Skeletal muscle cell (primary cell): Measurements from ENCODE around the gene NRN1L.
A peak's percentile ranks its signal among the peaks of the same experiment; 100 is the strongest.

ENCODE experiments used
- DNase-seq: peaks from one replicate; pipeline ENCODE4 v3.0.0-alpha.2; 2010; ENCODE audit warnings: low read depth
- H3K4me3 ChIP-seq: 2 replicates; pipeline ENCODE4 v1.5.1; 2011; ENCODE audit warnings: low read depth, mild to moderate bottlenecking, control low read depth, low read length, moderate library complexity

NRN1L gene

DNA sequence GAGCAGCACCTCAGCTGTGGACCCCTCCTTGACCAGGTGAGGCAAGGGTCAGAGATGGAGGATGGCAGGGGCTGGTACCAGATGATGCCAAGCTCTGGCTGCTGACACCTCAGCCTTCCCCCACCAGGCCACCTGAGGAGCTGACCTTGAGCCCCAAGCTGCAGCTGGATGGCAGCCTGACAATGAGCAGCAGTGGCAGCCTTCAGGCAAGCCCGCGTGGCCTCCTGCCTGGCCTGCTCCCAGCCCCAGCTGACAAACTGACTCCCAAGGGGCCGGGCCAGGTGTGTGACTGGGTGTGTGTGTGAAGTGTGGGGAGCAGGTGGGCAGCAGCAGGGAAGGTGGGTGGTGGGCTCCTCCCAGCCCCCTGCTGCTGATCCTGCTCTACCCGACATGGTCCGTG lies 4.7 kb upstream of the NRN1L start:
- H3K4me3 ChIP-seq, result no peak overlapping the region
- DNase-seq, result no peak

DNA sequence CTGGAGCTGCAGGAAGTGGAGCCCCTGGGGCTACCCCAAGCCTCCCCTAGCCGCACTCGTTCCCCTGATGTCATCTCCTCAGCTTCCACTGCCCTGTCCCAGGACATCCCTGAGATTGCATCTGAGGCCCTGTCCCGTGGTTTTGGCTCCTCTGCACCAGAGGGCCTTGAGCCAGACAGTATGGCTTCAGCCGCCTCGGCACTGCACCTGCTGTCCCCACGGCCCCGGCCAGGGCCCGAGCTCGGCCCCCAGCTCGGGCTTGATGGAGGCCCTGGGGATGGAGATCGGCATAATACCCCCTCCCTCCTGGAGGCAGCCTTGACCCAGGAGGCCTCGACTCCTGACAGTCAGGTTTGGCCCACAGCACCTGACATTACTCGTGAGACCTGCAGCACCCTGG lies 4.1 kb upstream of the NRN1L start:
- no peak overlapping the region for H3K4me3 ChIP-seq
- no peak for DNase-seq

DNA sequence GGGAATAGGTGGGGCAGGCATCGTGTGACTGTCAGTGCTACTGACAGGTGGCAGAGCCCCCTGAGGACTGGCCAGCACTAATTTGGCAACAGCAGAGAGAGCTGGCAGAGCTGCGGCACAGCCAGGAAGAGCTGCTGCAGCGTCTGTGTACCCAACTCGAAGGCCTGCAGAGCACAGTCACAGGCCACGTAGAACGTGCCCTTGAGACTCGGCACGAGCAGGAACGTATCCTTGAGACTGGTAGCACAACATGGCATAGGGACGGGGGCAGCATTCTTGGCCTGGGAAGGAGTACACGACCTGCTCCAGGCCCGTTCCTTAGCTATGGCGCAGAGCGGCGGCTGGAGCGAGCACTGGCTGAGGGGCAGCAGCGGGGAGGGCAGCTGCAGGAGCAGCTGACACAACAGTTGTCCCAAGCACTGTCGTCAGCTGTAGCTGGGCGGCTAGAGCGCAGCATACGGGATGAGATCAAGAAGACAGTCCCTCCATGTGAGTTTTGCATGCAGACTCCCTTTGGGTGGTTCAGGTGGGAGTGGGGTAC lies 3.0 kb upstream of the NRN1L start:
- H3K4me3 ChIP-seq, result no peak overlapping the region
- no peak for DNase-seq

DNA sequence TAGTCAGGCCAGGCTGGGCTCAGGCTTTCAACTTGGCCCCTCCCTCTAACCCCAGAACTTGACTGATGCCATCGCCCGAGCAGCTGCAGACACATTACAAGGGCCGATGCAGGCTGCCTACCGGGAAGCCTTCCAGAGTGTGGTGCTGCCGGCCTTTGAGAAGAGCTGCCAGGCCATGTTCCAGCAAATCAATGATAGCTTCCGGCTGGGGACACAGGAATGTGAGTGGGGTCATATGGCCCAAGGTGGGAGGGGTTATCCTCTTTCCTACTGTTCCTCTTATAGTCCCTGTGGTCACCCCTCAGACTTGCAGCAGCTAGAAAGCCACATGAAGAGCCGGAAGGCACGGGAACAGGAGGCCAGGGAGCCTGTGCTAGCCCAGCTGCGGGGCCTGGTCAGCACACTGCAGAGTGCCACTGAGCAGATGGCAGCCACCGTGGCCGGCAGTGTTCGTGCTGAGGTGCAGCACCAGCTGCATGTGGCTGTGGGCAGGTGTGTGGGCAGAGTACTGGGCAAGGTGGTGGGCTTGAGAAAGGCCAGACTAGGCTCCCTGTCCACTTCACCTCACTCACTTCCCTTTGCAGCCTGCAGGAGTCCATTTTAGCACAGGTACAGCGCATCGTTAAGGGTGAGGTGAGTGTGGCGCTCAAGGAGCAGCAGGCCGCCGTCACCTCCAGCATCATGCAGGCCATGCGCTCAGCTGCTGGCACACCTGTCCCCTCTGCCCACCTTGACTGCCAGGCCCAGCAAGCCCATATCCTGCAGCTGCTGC lies 2.1 kb upstream of the NRN1L start:
- no peak overlapping the region for H3K4me3 ChIP-seq
- DNase-seq, result peak; percentile 47

DNA sequence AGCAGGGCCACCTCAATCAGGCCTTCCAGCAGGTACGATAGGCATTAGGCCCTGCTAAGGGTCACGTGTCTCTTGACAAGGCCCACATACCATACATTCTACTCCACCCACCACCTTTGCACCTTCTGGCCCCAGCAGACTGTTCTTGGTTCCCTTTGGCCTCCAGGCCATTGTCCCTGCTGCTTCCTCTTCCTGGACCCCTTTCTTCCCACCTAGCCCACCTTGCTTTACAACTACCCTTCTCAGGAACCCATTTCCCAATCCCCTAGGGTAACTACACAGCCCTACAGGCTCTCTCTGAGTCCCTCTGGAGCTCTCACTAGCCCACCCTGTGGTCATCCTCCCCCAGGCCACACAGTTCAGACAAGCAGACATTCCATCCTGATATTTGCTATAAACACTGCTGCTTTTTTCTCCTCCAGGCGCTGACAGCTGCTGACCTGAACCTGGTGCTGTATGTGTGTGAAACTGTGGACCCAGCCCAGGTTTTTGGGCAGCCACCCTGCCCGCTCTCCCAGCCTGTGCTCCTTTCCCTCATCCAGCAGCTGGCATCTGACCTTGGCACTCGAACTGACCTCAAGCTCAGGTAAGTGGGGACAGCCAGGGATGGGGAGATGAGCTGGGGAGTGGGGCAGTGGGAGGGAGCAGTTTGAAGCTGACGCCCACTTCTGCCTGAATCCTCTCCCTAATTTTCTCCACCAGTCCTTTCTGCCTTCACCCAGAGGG lies 1.4 kb upstream of the NRN1L start:
- H3K4me3 ChIP-seq, result no peak overlapping the region
- DNase-seq, result no peak

DNA sequence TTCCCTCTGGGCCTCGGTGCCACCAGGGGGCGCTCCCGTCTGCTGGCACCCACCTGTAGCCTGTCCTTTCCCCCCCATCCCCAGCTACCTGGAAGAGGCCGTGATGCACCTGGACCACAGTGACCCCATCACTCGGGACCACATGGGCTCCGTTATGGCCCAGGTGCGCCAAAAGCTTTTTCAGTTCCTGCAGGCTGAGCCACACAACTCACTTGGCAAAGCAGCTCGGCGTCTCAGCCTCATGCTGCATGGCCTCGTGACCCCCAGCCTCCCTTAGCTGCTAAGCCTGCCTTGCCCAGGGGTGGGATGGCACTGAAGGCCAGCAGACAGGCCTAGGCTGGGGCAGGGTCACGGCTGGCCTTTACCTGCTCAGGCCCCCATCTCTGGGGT lies 818 bp upstream of the NRN1L start:
- DNase-seq, result no peak
- H3K4me3 ChIP-seq, result no peak overlapping the region

DNA sequence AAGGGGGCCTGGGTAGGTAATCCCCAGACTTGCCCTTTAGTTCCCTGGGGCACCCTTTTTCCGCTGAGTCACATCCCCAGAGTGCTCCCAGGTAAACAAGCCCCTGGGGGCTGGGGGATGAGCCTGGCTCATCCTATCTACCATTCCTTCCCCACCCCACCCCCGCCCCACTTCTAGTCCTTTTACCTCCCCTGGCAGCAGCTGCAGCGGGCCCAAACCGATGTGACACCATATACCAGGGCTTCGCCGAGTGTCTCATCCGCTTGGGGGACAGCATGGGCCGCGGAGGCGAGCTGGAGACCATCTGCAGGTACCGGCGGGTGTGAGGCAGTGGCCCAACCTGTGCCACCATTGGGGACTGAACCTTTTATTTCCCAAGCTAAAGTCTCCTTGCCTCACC lies 860 bp downstream of the NRN1L start:
- no peak for DNase-seq
- H3K4me3 ChIP-seq, result no peak overlapping the region

DNA sequence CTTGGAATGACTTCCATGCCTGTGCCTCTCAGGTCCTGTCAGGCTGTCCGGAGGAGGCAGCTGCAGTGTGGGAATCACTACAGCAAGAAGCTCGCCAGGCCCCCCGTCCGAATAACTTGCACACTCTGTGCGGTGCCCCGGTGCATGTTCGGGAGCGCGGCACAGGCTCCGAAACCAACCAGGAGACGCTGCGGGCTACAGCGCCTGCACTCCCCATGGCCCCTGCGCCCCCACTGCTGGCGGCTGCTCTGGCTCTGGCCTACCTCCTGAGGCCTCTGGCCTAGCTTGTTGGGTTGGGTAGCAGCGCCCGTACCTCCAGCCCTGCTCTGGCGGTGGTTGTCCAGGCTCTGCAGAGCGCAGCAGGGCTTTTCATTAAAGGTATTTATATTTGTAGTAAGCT lies 1.3 kb downstream of the NRN1L start:
- H3K4me3 ChIP-seq, result no peak overlapping the region
- no peak for DNase-seq

DNA sequence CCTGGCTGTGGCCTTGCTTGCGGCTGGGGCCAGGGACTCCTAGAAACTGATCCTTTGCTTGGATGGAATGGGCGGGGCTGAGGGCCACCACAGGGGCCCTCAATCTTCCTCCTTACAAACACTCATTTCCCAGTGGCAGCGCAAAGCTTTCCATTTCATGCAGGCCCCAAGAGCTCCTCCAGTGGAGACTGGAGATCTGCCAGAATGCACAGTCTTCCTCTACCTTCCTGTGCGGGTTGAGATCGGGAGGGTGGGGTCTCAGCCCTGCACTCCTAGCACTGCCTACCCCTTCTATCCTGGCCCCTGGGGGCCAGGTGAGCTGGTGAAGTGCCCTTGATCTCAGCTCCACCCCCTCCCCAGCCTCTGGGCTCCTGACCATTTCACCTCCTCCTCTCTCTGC lies 1.7 kb downstream of the NRN1L start:
- no peak overlapping the region for H3K4me3 ChIP-seq
- no peak for DNase-seq

DNA sequence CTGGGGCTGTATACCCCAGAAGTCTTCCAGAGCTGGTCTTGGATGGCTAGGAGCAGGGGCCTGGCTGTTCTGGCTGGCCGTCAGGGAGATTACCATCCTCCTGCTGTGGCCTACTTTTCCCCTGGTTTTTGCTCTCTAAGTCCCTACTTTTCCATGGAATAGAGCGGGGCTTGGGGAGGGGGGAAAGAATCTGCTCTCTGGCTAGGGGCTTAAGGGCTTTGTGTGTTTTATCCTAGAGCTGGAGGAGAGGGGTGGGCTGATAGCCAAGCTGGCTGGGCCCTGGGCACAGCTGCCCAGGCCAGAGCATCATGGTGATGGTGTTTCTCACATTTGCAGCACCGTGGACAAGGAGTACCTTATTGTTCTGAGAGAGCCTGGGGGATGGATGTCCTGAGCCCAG lies 3.6 kb downstream of the NRN1L start:
- DNase-seq, result no peak
- no peak overlapping the region for H3K4me3 ChIP-seq

DNA sequence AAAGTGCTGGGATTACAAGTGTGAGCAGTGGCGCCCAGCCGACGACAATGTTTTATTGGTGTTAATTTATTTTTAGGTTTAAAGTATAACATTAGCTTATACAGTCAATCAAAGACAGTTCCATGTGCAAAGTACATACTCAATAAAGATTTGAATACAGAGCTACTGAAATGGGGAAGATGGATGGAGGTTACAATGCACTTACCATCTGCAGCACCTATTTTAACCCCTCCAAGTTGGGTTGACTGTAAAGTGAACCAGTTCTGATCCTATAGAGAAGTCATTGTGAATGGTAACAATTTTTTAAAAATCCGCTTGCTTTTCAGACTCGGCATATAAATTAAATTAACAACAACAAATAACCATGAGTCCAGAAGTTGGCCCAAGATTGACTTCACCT lies 7.7 kb downstream of the NRN1L start:
- peak overlapping the region; percentile 46 for H3K4me3 ChIP-seq
- no peak for DNase-seq

DNA sequence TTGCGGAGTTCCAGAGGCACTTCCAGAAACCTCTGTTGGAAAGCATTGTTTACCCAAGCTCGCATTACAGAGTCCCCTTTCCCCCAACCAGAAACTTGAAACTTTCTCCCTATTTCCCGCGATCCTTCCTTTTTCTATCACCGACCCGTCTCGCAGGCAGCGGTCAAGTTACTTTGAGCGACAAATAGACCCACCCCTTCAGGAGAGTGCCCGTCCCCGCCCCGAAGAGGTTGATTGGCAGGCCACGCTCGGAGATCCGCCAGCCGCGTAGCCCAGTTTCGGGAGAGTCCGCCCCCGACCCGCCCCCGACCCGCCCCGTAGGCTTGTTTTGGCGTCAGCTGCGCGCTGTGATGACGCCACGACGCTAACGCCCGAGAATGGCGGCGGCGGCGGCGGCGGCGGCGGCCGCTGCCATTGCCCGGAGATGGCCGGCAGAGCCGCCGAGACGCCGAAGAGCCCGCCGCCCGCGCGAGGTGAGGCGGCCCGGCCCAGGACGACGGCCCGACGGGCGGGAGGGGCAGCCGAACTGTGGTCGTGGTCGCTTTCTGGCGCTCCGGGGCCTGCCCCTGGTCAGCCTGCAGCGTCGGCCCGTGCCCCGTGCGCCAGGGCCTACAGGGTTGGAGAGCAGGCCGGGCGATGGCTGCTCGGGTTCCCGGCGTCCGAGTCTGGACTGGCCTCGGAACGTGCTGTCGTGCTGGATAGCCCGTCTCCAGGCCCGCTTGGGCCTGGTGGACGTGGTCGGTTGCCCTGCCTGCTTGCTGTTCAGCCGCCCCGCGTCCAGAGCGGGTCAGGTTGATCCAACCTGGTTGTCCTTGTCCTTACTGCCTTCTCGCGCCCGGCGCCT lies 8.4 kb downstream of the NRN1L start, which contains the start of gene PSKH1:
TSS of gene PSKH1 (plus strand) at position 356 of the 844 bp plus-strand sequence. CDS start 15,496 bp downstream, outside the sequence.
- DNase-seq, result peak; percentile 76
- peak within 1 kb of the TSS; percentile 98 for H3K4me3 ChIP-seq

DNA sequence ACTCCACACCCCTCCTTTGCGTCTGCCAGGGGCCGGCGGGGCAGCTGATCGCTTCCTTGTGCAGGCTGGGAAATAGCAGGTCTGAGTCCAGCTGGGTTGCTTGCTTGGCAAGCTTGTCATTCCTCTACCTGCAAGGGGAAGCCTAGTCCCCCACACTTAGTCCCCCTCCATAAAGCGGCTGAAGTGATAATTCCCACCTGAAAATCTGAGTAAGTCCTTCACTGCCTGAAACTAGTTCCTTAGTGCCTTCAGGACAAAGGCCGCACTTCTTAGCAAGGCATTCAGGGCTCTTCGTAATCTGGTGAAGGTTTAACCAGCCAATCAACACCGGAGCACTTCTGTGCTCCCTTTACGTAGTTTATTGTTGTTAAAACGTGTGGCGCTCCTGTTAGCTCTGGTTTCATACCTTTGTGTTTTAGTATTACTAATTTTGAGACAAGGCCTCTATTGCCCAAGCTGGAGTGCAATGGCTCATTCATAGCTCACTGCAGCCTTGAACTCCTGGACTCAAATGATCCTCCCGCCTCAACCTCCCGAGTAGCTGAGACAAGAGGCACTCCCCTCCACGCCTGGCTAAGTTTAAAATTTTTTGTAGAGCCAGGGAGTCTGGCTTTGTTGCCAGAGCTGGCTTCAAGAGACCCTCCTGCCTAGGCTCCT lies 9.2 kb downstream of the NRN1L start:
- DNase-seq, result no peak
- H3K4me3 ChIP-seq, result peak overlapping the region; percentile 98

DNA sequence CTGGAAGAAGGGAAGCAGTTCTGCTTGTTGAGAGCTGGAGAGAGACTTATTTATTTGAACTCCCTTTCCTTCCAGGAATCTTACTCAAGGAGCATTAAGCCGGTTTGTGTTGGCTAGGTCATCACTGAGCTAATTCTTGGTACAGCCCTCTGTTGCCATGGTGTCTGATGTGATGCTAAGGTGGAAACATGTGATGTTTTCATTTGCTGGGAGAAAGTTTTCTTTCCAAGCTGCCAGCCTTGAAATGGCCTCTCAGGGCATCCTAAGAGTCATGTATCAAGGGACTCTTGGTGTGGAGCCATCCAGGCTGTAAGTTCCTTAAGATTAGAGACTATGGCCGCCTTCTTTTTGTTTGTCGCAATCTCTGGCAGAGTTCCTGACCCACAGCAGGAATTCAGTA lies 12.5 kb downstream of the NRN1L start:
- H3K4me3 ChIP-seq, result no peak overlapping the region
- DNase-seq, result no peak

DNA sequence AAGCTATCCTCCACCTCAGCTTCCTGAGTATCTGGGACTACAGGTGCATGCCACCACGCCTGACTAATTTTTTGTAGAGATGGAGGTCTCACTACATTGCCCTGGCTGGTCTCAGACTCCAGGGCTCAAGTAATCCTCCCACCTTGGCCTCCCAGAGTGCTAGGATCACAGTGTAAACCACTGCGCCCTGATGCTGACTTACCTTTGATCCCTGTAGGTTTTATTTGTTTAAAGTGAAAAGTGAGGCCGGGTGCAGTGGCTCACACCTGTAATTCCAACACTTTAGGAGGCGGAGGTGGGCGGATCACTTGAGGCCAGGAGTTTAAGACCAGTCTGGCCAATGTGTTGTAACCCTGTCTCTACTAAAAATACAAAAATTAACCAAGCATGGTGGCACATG lies 17.0 kb downstream of the NRN1L start:
- no peak overlapping the region for H3K4me3 ChIP-seq
- no peak for DNase-seq

DNA sequence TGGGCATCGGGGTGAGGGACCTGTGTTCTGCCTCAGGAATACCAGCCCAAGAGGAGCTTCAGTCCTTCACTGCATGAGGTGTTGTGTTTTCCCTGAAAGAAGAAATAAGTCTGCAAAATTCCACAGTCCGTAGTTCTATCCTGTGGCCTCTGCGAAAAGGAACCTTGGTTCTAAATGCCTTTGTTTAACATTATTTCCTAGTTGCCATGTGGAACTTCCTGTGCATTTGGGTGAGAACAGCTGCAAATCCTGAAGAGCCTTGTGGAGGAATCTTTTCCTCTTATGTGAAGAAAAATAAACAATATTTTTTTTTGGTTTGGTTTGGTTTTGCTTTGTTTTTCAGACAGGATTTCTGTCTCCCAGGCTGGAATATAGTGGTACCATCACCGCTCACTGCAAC lies 18.1 kb downstream of the NRN1L start:
- no peak overlapping the region for H3K4me3 ChIP-seq
- no peak for DNase-seq

DNA sequence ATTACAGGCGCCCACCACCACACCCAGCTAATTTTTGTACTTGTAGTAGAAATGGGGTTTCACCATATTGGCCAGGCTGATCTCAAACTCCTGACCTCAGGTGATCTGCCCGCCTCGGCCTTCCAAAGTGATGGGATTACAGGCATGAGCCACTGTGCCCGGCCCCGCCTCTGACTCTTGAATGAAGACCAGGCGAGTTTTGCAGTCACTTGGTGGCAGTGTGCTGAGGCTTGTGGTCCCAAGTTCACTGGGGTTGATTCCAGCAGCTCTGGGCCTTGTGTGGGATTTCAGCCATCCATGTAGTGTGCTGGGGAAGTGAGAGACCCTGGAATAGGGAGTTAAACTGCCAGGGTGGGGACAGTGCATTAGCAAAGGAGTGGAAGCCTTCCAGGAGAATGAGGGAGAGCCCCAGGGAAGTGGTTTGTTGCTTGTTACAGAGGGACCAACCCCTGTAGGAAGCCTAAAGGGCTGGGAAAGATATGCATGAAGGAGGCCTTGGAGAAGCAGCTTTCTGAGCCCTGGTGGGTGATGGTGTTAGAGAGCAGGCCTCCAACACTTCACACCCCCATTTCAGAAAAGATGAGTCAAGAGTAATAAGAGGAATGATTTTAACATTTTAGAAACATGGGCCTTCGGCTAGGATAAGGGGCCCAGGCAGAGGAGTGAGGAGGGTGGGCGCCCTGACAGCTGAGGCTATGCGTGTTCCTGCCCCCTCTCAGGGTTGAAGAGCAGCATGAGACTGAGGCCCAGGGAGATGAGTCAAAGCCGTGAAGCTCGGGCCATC lies 22.9 kb downstream of the NRN1L start:
- DNase-seq, result no peak
- no peak overlapping the region for H3K4me3 ChIP-seq

DNA sequence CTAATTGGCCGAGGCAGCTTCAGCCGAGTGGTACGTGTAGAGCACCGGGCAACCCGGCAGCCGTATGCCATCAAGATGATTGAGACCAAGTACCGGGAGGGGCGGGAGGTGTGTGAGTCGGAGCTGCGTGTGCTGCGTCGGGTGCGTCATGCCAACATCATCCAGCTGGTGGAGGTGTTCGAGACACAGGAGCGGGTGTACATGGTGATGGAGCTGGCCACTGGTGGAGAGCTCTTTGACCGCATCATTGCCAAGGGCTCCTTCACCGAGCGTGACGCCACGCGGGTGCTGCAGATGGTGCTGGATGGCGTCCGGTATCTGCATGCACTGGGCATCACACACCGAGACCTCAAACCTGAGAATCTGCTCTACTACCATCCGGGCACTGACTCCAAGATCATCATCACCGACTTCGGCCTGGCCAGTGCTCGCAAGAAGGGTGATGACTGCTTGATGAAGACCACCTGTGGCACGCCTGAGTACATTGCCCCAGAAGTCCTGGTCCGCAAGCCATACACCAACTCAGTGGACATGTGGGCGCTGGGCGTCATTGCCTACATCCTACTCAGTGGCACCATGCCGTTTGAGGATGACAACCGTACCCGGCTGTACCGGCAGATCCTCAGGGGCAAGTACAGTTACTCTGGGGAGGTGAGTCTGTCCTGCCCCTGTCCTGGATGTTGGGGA lies 24.5 kb downstream of the NRN1L start:
- DNase-seq, result no peak
- H3K4me3 ChIP-seq, result no peak overlapping the region
